A673 (cell line): ENCODE results near the gene EPB41. TPM values are rescaled to one million over a fixed set of nuclear protein-coding genes. Genes with fewer than 3 reads are reported as not detected.
A peak's percentile ranks its signal among the peaks of the same experiment; 100 is the strongest.

Source experiments
- BruUV-seq: library from RNA; stranded (reverse); fragments of 400-500 nt; replicated peaks from 2 replicates; lab custom pipeline; 2021; lab: Mats Ljungman, UMichigan
- CTCF ChIA-PET: fragments of 300-600 bp; sonication (Branson Sonifier 250); formaldehyde crosslinking; loops from one replicate; lab custom pipeline; 2022; ENCODE audit warnings: antibody characterized with exemption; lab: Charles Lee
- POLR2A ChIA-PET: fragments of 300-600 bp; sonication (Branson Sonifier 250); formaldehyde crosslinking; loops from one replicate; lab custom pipeline; 2022; ENCODE audit warnings: antibody characterized with exemption; ENCODE audit not compliant: low non-redundant PET; lab: Charles Lee
- DNase-seq: peaks from one replicate; pipeline ENCODE4 v3.0.0-alpha.2; 2015; ENCODE audit warnings: low spot score
- H3K27ac ChIP-seq: fragments of 200-600 bp; sonication (generic); 2 replicates; pipeline ENCODE4 v1.5.1; 2016; ENCODE audit warnings: mixed run types, low read depth, mild to moderate bottlenecking, mixed read lengths, antibody characterized with exemption, low read length; ENCODE audit not compliant: poor library complexity, severe bottlenecking
- H3K27me3 ChIP-seq: fragments of 200-600 bp; sonication (generic); replicated peaks from 2 replicates; pipeline ENCODE4 v1.6.1; 2017; ENCODE audit warnings: mixed run types, low read depth, mild to moderate bottlenecking, mixed read lengths, antibody characterized with exemption, low read length; ENCODE audit not compliant: insufficient read depth, poor library complexity
- H3K36me3 ChIP-seq: fragments of 200-600 bp; sonication (generic); 2 replicates; pipeline ENCODE4 v1.6.1; 2016; ENCODE audit warnings: mixed run types, mild to moderate bottlenecking, mixed read lengths, antibody characterized with exemption, low read length; ENCODE audit not compliant: insufficient read depth, poor library complexity, severe bottlenecking
- H3K4me1 ChIP-seq: fragments of 200-600 bp; sonication (generic); 2 replicates; pipeline ENCODE4 v1.6.1; 2017; ENCODE audit warnings: mixed run types, mild to moderate bottlenecking, mixed read lengths, antibody characterized with exemption, low read length; ENCODE audit not compliant: insufficient read depth, poor library complexity, severe bottlenecking
- H3K4me3 ChIP-seq: fragments of 200-600 bp; sonication (generic); 2 replicates; pipeline ENCODE4 v1.5.1; 2016; ENCODE audit warnings: low read depth, mixed run types, mild to moderate bottlenecking, mixed read lengths, low read length; ENCODE audit not compliant: poor library complexity, severe bottlenecking
- H3K9me3 ChIP-seq: fragments of 200-600 bp; sonication (generic); 2 replicates; pipeline ENCODE4 v1.6.1; 2016; ENCODE audit warnings: mixed run types, low read depth, mild to moderate bottlenecking, mixed read lengths, antibody characterized with exemption, low read length; ENCODE audit not compliant: poor library complexity, severe bottlenecking
- CTCF ChIP-seq: fragments of 300-800, 200-600 bp; sonication (generic); conservative IDR thresholded peaks from 2 replicates; pipeline ENCODE4 v1.5.1; 2017; ENCODE audit warnings: low read depth, mild to moderate bottlenecking, antibody characterized with exemption, low read length, moderate library complexity, mixed read lengths
- EZH2 ChIP-seq: fragments of 200-600 bp; sonication (generic); IDR thresholded peaks from 2 replicates; pipeline ENCODE4 v1.6.1; 2017; ENCODE audit warnings: borderline replicate concordance, low read depth, mild to moderate bottlenecking, mixed read lengths, antibody characterized with exemption, low read length; ENCODE audit not compliant: poor library complexity, severe bottlenecking
- intact Hi-C: fragments of 100-400 bp; cut with micrococcal nuclease; formaldehyde crosslinking; loops from one replicate; pipeline ENCODE4 v1.10.0; 2022; ENCODE audit not compliant: unreplicated experiment
- total RNA-seq: library from RNA; stranded (reverse); gene quantifications from 2 replicates; pipeline ENCODE4 v1.2.3, GENCODE V29; 2021

Gene EPB41
- total RNA-seq, 1 experiment from 2014 or later: 337 TPM

GRCh38 chr1:28986306-28986910 is 72.0 kb downstream of the EPB41 start:
- intact Hi-C loops: loop anchor here (5.0 kb wide), 2 partner anchors 69 to 99 kb away; no protein-coding TSS in a partner anchor
- no peak for TF ChIP-seq CTCF
- TF ChIP-seq EZH2: no peak
- BruUV-seq: no TSS peak

DNA sequence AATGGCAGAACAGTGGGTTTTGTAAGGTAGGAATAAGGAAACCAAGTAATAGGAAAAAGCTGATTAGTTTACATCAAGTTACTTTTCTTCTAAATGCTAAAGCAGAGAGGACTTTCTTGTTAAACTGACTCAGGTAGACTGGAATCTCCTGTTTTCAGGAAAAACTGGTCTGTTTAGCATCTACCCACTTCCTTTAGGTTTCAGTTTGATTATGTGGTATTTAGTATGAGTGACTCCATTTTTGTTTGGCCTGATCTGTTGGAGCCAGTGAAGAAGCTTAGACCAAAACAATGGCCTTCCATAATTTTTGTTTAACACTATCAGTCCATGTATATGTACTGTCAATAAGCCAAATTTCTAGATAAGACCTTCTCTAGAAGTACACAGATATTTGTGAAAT is 88.4 kb downstream of the EPB41 start:
- H3K27me3 ChIP-seq: no peaks in the 10 kb centered on the region
- CTCF ChIA-PET: no interaction called here
- DNase-seq: no peak
- no peaks in the 10 kb centered on the region for H3K4me1 ChIP-seq
- H3K27ac ChIP-seq: no peak overlapping the region
- intact Hi-C loops: no loop called here
- H3K9me3 ChIP-seq: no peaks in the 10 kb centered on the region
- POLR2A ChIA-PET: no interaction called here
- BruUV-seq: no TSS peak
- TF ChIP-seq EZH2 (no peak), CTCF (no peak)
- no peak overlapping the region for H3K4me3 ChIP-seq
- peaks cover 90% of the 10 kb centered on the region for H3K36me3 ChIP-seq

More at GRCh38 chr1:28986306-28986910, 72.0 kb downstream of the EPB41 start:
- Histone ChIP-seq H3K27me3 (no peaks in the 10 kb centered on the region), H3K9me3 (peaks cover 8% of the 10 kb centered on the region), H3K4me1 (peaks cover 65% of the 10 kb centered on the region), H3K27ac (peak overlapping the region; percentile 96), H3K36me3 (peaks cover 20% of the 10 kb centered on the region), H3K4me3 (peak overlapping the region; percentile 24)
- ChIA-PET POLR2A (no interaction called here), CTCF (no interaction called here)
- peak; percentile 28 for DNase-seq

- H3K27me3 ChIP-seq: no peaks in the 10 kb centered on the region
- ChIA-PET POLR2A (no interaction called here), CTCF (no interaction called here)
- H3K36me3 ChIP-seq: peaks cover 89% of the 10 kb centered on the region
- no peaks in the 10 kb centered on the region for H3K4me1 ChIP-seq
- H3K9me3 ChIP-seq: no peaks in the 10 kb centered on the region
- no TSS peak for BruUV-seq
- TF ChIP-seq CTCF (no peak), EZH2 (no peak)
- intact Hi-C loops: no loop called here
- no peak for DNase-seq
- no peak overlapping the region for H3K4me3 ChIP-seq
- H3K27ac ChIP-seq: no peak overlapping the region
Observed at GRCh38 chr1:29004288-29004687, 89.9 kb downstream of the EPB41 start.
